ENCODE results near the gene PPP1R12B. TPM values are rescaled to one million over a fixed set of nuclear protein-coding genes. Genes with fewer than 3 reads are reported as not detected.
"Not testable (repeated sequence)": the region's sequence is repeated elsewhere in the genome, so short reads cannot be mapped to it uniquely, and the experiment has no call there.

PPP1R12B gene
- total and polyA plus RNA-seq, 2 donors (not counting 3 experiments of a cell fraction or from before 2014, with no cell fraction given) = 8.4 to 11.5 TPM

GRCh38 chr1:202416641-202417040, 68.1 kb downstream of the PPP1R12B start:
- no peaks in the 10 kb centered on the region for H3K36me3 ChIP-seq (ENCODE audit: control insufficient read depth in 2 of 2, extremely low read depth in 1 of 2, insufficient read depth in 2 of 2, low read length in 2 of 2)
- intact Hi-C loops (cut with micrococcal nuclease) (no loop called here), dilution Hi-C loops (cut with MboI; ENCODE audit: extremely low pct_ligation_motif_present, low sequenced_read_pairs) (no loop called here)
- H3K9me3 ChIP-seq (replicated peaks; ENCODE audit: control insufficient read depth, insufficient read depth, low read length) = no peaks in the 10 kb centered on the region
- FAIRE-seq (no peak), DNase-seq (ENCODE audit: low read depth, low spot score) (no peak)
- H3K9ac ChIP-seq (replicated peaks; ENCODE audit: extremely low read depth, insufficient read depth, low read length) = no peak overlapping the region
- H3K4me2 ChIP-seq (ENCODE audit: insufficient read depth, low read length) = no peak overlapping the region
- BruUV-seq (replicated peaks) = no TSS peak
- no peak overlapping the region for H3K4me3 ChIP-seq (replicated peaks in 1 of 3; ENCODE audit: insufficient read depth in 1 of 3, low read depth in 1 of 3, low read length in 3 of 3)
- H3K79me2 ChIP-seq (ENCODE audit: control insufficient read depth, insufficient read depth, low read length) = no peaks in the 10 kb centered on the region
- H4K20me1 ChIP-seq (replicated peaks; ENCODE audit: control insufficient read depth, extremely low read depth, insufficient read depth, low read length) = no peaks in the 10 kb centered on the region
- no peaks in the 10 kb centered on the region for H3K27me3 ChIP-seq (ENCODE audit: control insufficient read depth in 2 of 2, insufficient read depth in 2 of 2, low read length in 2 of 2)
- no peaks in the 10 kb centered on the region for H3K4me1 ChIP-seq (ENCODE audit: control insufficient read depth, extremely low read depth, insufficient read depth, low read length)
- no peak overlapping the region for H2AFZ ChIP-seq (ENCODE audit: low read depth, low read length)
- CTCF ChIA-PET = no interaction called here
- H3K9me1 ChIP-seq (replicated peaks; ENCODE audit: control insufficient read depth, extremely low read depth, insufficient read depth, low read length) = no peaks in the 10 kb centered on the region
- TF ChIP-seq GATA2 (IDR thresholded peaks at IDR 0.05; ENCODE audit: insufficient read depth, insufficient read length, low read depth, low read length) (no peak), MYC (IDR thresholded peaks at IDR 0.05; ENCODE audit: low read depth, low read length) (no peak), JUN (IDR thresholded peaks at IDR 0.05; ENCODE audit: borderline replicate concordance, insufficient read depth, insufficient read length, low read depth) (no peak), POLR2A (IDR thresholded peaks at IDR 0.05; ENCODE audit: low read depth, low read length) (no peak), POLR2AphosphoS5 (IDR thresholded peaks at IDR 0.05; ENCODE audit: insufficient read depth, low read depth, low read length) (no peak), EZH2 (IDR thresholded peaks at IDR 0.05; ENCODE audit: borderline replicate concordance, low read depth, low read length, severe bottlenecking) (no peak)
- POLR2A ChIA-PET = no interaction called here
- H3K27ac ChIP-seq (ENCODE audit: insufficient read depth, low read depth, low read length) = no peak overlapping the region

GRCh38 chr1:202417141-202417540, 68.6 kb downstream of the PPP1R12B start:
- H3K9me3 ChIP-seq (replicated peaks; ENCODE audit: control insufficient read depth, insufficient read depth, low read length); dilution Hi-C loops (cut with MboI; ENCODE audit: extremely low pct_ligation_motif_present, low sequenced_read_pairs); H3K4me1 ChIP-seq (ENCODE audit: control insufficient read depth, extremely low read depth, insufficient read depth, low read length); H3K4me2 ChIP-seq (ENCODE audit: insufficient read depth, low read length); H3K27me3 ChIP-seq (ENCODE audit: control insufficient read depth in 2 of 2, insufficient read depth in 2 of 2, low read length in 2 of 2); POLR2A ChIA-PET; BruUV-seq (replicated peaks); H3K9ac ChIP-seq (replicated peaks; ENCODE audit: extremely low read depth, insufficient read depth, low read length); H2AFZ ChIP-seq (ENCODE audit: low read depth, low read length); H3K27ac ChIP-seq (ENCODE audit: insufficient read depth, low read depth, low read length); H4K20me1 ChIP-seq (replicated peaks; ENCODE audit: control insufficient read depth, extremely low read depth, insufficient read depth, low read length); H3K9me1 ChIP-seq (replicated peaks; ENCODE audit: control insufficient read depth, extremely low read depth, insufficient read depth, low read length); DNase-seq (ENCODE audit: low read depth, low spot score); CTCF ChIA-PET; H3K79me2 ChIP-seq (ENCODE audit: control insufficient read depth, insufficient read depth, low read length); H3K4me3 ChIP-seq (replicated peaks in 1 of 3; ENCODE audit: insufficient read depth in 1 of 3, low read depth in 1 of 3, low read length in 3 of 3); H3K36me3 ChIP-seq (ENCODE audit: control insufficient read depth in 2 of 2, extremely low read depth in 1 of 2, insufficient read depth in 2 of 2, low read length in 2 of 2); intact Hi-C loops (cut with micrococcal nuclease); FAIRE-seq: not testable (repeated sequence)

GRCh38 chr1:202417762-202418201, 69.3 kb downstream of the PPP1R12B start:
- H3K36me3 ChIP-seq (ENCODE audit: control insufficient read depth in 2 of 2, extremely low read depth in 1 of 2, insufficient read depth in 2 of 2, low read length in 2 of 2); BruUV-seq (replicated peaks); H3K27ac ChIP-seq (ENCODE audit: insufficient read depth, low read depth, low read length); FAIRE-seq; H3K4me2 ChIP-seq (ENCODE audit: insufficient read depth, low read length); H2AFZ ChIP-seq (ENCODE audit: low read depth, low read length); H3K4me1 ChIP-seq (ENCODE audit: control insufficient read depth, extremely low read depth, insufficient read depth, low read length); intact Hi-C loops (cut with micrococcal nuclease); H4K20me1 ChIP-seq (replicated peaks; ENCODE audit: control insufficient read depth, extremely low read depth, insufficient read depth, low read length); DNase-seq (ENCODE audit: low read depth, low spot score); H3K9me1 ChIP-seq (replicated peaks; ENCODE audit: control insufficient read depth, extremely low read depth, insufficient read depth, low read length); H3K27me3 ChIP-seq (ENCODE audit: control insufficient read depth in 2 of 2, insufficient read depth in 2 of 2, low read length in 2 of 2); H3K9me3 ChIP-seq (replicated peaks; ENCODE audit: control insufficient read depth, insufficient read depth, low read length); H3K9ac ChIP-seq (replicated peaks; ENCODE audit: extremely low read depth, insufficient read depth, low read length); H3K79me2 ChIP-seq (ENCODE audit: control insufficient read depth, insufficient read depth, low read length); H3K4me3 ChIP-seq (replicated peaks in 1 of 3; ENCODE audit: insufficient read depth in 1 of 3, low read depth in 1 of 3, low read length in 3 of 3); POLR2A ChIA-PET; dilution Hi-C loops (cut with MboI; ENCODE audit: extremely low pct_ligation_motif_present, low sequenced_read_pairs): not testable (repeated sequence)
- CTCF ChIA-PET = interaction anchor here (1.2 kb wide), 1 partner anchor 19 kb away, joined by 4 read pairs; no protein-coding TSS in a partner anchor
